Measurements from ENCODE around the gene ACER2. TPM values are rescaled to one million over a fixed set of nuclear protein-coding genes. Genes with fewer than 3 reads are reported as not detected.

ACER2 gene
- total RNA-seq, 1 experiment from 2014 or later, result 9.6 TPM

GRCh38 chr9:19490828-19491227 lies 82.0 kb downstream of the ACER2 start:
- Histone ChIP-seq H3K23me2 (ENCODE audit: insufficient read length, low read depth, low read length, poor library complexity, severe bottlenecking) (no peaks in the 10 kb centered on the region), H3K4ac (ENCODE audit: low read depth, low read length) (no peak overlapping the region), H3K27me3 (ENCODE audit: insufficient read depth, low read length) (no peaks in the 10 kb centered on the region), H2AFZ (ENCODE audit: low read length) (no peak overlapping the region), H2BK5ac (ENCODE audit: insufficient read length, low read length) (no peak overlapping the region), H2BK15ac (ENCODE audit: low read depth, low read length) (no peak overlapping the region), H2AK5ac (ENCODE audit: insufficient read length, low read length) (no peak overlapping the region), H3K4me1 (ENCODE audit: insufficient read depth, low read length) (no peaks in the 10 kb centered on the region), H2BK20ac (ENCODE audit: low read depth, low read length, poor library complexity, severe bottlenecking) (no peak overlapping the region), H3K23ac (ENCODE audit: insufficient read length, low read depth, low read length) (no peak overlapping the region), H4K8ac (replicated peaks; ENCODE audit: insufficient read length, low read depth, low read length) (no peak overlapping the region), H4K5ac (ENCODE audit: insufficient read length, low read depth, low read length) (no peak overlapping the region), H2BK12ac (ENCODE audit: insufficient read length, low read depth, low read length) (no peak overlapping the region), H4K20me1 (ENCODE audit: control insufficient read depth, insufficient read depth, insufficient read length) (no peaks in the 10 kb centered on the region), H3K79me1 (ENCODE audit: insufficient read depth, low read depth, low read length, poor library complexity, severe bottlenecking) (no peaks in the 10 kb centered on the region), H3K9ac (ENCODE audit: extremely low read depth, insufficient read length, low read length) (no peak overlapping the region), H2BK120ac (ENCODE audit: low read depth, low read length, poor library complexity, severe bottlenecking) (no peak overlapping the region), H3K18ac (ENCODE audit: insufficient read length, low read depth, low read length) (no peak overlapping the region), H3K4me2 (ENCODE audit: insufficient read depth, insufficient read length, low read length) (no peak overlapping the region), H3K14ac (ENCODE audit: insufficient read depth, low read length) (no peak overlapping the region), H4K91ac (ENCODE audit: insufficient read length, low read depth, low read length) (no peak overlapping the region), H3K56ac (ENCODE audit: insufficient read length, low read depth, low read length) (no peak overlapping the region), H3K27ac (ENCODE audit: insufficient read length, low read depth, low read length) (no peak overlapping the region), H3K9me3 (ENCODE audit: control insufficient read depth, low read depth, low read length) (no peaks in the 10 kb centered on the region), H3K79me2 (ENCODE audit: insufficient read depth, low read length) (no peaks in the 10 kb centered on the region), H3T11ph (ENCODE audit: low read length) (no peak overlapping the region)
- TF ChIP-seq CTCF (conservative IDR thresholded peaks at IDR 0.05), result no peak
- Mint-ChIP-seq H3K36me3 (ENCODE audit: insufficient read depth in 1 of 3, low read depth in 3 of 3) (no peaks in the 10 kb centered on the region), H3K27me3 (ENCODE audit: low read depth) (no peaks in the 10 kb centered on the region; the same call in 1 of the 2 replicates), H3K4me3 (no peak overlapping the region), H3K27ac (no peak overlapping the region), H3K9me3 (no peaks in the 10 kb centered on the region), H3K4me1 (peaks cover 4 to 5% of the 10 kb centered on the region in 2 experiments; a peak in 3 of 4 replicates)
- no peak for DNase-seq

All from H9 (cell line).